GM12878 (cell line): ENCODE results near the gene FRK. TPM values are rescaled to one million over a fixed set of nuclear protein-coding genes. Genes with fewer than 3 reads are reported as not detected.
"Not testable (repeated sequence)": the region's sequence is repeated elsewhere in the genome, so short reads cannot be mapped to it uniquely, and the experiment has no call there.

Experiments used
- ATAC-seq: fragments of 200-7000 bp; cut with Tn5 transposase; 3 replicates; pipeline ENCODE4 v1.9.1; 2020; ENCODE audit warnings: mild to moderate bottlenecking, moderate library complexity
- BruUV-seq: library from RNA; stranded (reverse); fragments of 400-500 nt; replicated peaks from 2 replicates; lab custom pipeline; 2021; lab: Mats Ljungman, UMichigan
- CTCF ChIA-PET: fragments of 300-600 bp; sonication (Branson Sonifier 250); formaldehyde crosslinking; extraction: SDS; loops from one replicate; lab custom pipeline; 2021; ENCODE audit warnings: inconsistent platforms; lab: Yijun Ruan, JAX
- POLR2A ChIA-PET: fragments of 350-600 bp; formaldehyde crosslinking; extraction: SDS; loops from one replicate; lab custom pipeline; 2021; ENCODE audit warnings: inconsistent platforms; lab: Charles Lee
- RAD21 ChIA-PET: fragments of 300-600 bp; sonication (Branson Sonifier 250); formaldehyde crosslinking; loops from one replicate; lab custom pipeline; 2023; ENCODE audit warnings: antibody characterized with exemption; ENCODE audit not compliant: unreplicated experiment; lab: Charles Lee
- SMC1A ChIA-PET: fragments of 300-600 bp; sonication (Branson Sonifier 250); formaldehyde crosslinking; loops from one replicate; lab custom pipeline; 2023; ENCODE audit not compliant: unreplicated experiment, uncharacterized antibody; lab: Charles Lee
- DNase-seq: peaks from one replicate; pipeline ENCODE4 v3.0.0-alpha.2; 2011; ENCODE audit warnings: low read depth, low spot score
- FAIRE-seq: peaks from 3 replicates; lab custom pipeline; 2011; peaks lifted over from hg19 to GRCh38; lab: Jason Lieb, UNC
- H2AFZ ChIP-seq: 2 replicates; pipeline ENCODE4 v1.6.0; 2011; ENCODE audit warnings: low read depth, low read length, control low read depth; ENCODE audit not compliant: control insufficient read depth
- H3K27ac ChIP-seq: 2 replicates; pipeline ENCODE4 v1.5.1; 2011; ENCODE audit warnings: control low read depth; ENCODE audit not compliant: control insufficient read depth, insufficient read depth
- H3K27me3 ChIP-seq, 2 experiments: replicated peaks in 1 of 2; 2 replicates each; pipeline versions ENCODE4 v1.6.0 to v1.6.1; 2011; ENCODE audit warnings: low read length in 1 of 2; ENCODE audit not compliant: control insufficient read depth in 2 of 2, insufficient read depth in 2 of 2
- H3K36me3 ChIP-seq, 2 experiments: 2 replicates each; pipeline ENCODE4 v1.5.1; 2011; ENCODE audit warnings: low read length in 1 of 2; ENCODE audit not compliant: control insufficient read depth in 2 of 2, insufficient read depth in 2 of 2
- H3K4me1 ChIP-seq: 2 replicates; pipeline ENCODE4 v1.6.1; 2011; ENCODE audit warnings: mild to moderate bottlenecking, low read length, moderate library complexity, mixed read lengths; ENCODE audit not compliant: control insufficient read depth, insufficient read depth
- H3K4me2 ChIP-seq: 2 replicates; pipeline ENCODE4 v1.6.0; 2011; ENCODE audit warnings: control low read depth; ENCODE audit not compliant: control insufficient read depth, insufficient read depth
- H3K4me3 ChIP-seq: fragments of 200-600 bp; sonication (generic); 2 replicates; pipeline ENCODE4 v1.5.1; 2016
- H3K79me2 ChIP-seq: 2 replicates; pipeline ENCODE4 v1.6.0; 2011; ENCODE audit warnings: low read length; ENCODE audit not compliant: control insufficient read depth, insufficient read depth
- H3K9ac ChIP-seq: 2 replicates; pipeline ENCODE4 v1.8.0; 2011; ENCODE audit warnings: low read length, control low read depth, mixed read lengths; ENCODE audit not compliant: control insufficient read depth, insufficient read depth
- H3K9me3 ChIP-seq: replicated peaks from 3 replicates; pipeline ENCODE4 v1.5.1; 2011; ENCODE audit warnings: mild to moderate bottlenecking, low read length; ENCODE audit not compliant: control insufficient read depth, insufficient read depth
- H4K20me1 ChIP-seq: 2 replicates; pipeline ENCODE4 v1.6.0; 2011; ENCODE audit not compliant: control insufficient read depth, insufficient read depth
- MAX ChIP-seq: IDR thresholded peaks from 2 replicates; pipeline ENCODE4 v1.6.1; 2012; ENCODE audit warnings: low read depth, low read length, improper control_type of control experiment
- WGBS: methylation state at CpG from one replicate; pipeline ENCODE4 v1.1.6; 2016; ENCODE audit warnings: low lambda C conversion rate; ENCODE audit not compliant: insufficient replicate concordance, insufficient coverage; ENCODE audit errors: missing lambda C conversion rate; 5-methylcytosine and 5-hydroxymethylcytosine counted together
- in situ Hi-C: fragments of 300-500 bp; cut with MboI; formaldehyde crosslinking; loops from 9 replicates; pipeline ENCODE4 v1.14.3; 2018; ENCODE audit warnings: mixed read lengths
- intact Hi-C: fragments of 100-400 bp; cut with micrococcal nuclease; formaldehyde crosslinking; loops from one replicate; pipeline ENCODE4 v1.14.2; 2022; ENCODE audit not compliant: unreplicated experiment
- polyA plus RNA-seq, 11 experiments: library from polyadenylated mRNA; depleted of rRNA in 4 of 11; unstranded in 6 of 11; stranded (reverse) in 5 of 11; fragments of >200 nt; fragmentation: Nextera tagmentation in 4 of 11; fragmentation: Illumina TruSeq in 1 of 11; extraction: Ambion mirVana in 4 of 11; extraction: Trizol in 1 of 11; gene quantifications; 1 replicate in 1 of 11; 2 replicates in 10 of 11; pipeline versions ENCODE4 v1.2.1 to v1.2.3, GENCODE V29; 2011 to 2016; ENCODE audit warnings: inconsistent platforms in 2 of 11, missing spikeins in 2 of 11, low read depth in 1 of 11
- total RNA-seq, 4 experiments: library from RNA; depleted of rRNA in 3 of 4; stranded (reverse); fragments of >200 nt in 3 of 4; fragmentation: Illumina TruSeq in 1 of 4; extraction: Trizol in 1 of 4; gene quantifications; 2 replicates each; pipeline versions ENCODE4 v1.2.1 to v1.2.3, GENCODE V29; 2013 to 2021

The FRK gene
- total and polyA plus RNA-seq, 10 of the 15 experiments (the other 5 are each of a cell fraction or from before 2014, with no cell fraction given): 0.29 to 2.4 (median 1.2) TPM

DNA sequence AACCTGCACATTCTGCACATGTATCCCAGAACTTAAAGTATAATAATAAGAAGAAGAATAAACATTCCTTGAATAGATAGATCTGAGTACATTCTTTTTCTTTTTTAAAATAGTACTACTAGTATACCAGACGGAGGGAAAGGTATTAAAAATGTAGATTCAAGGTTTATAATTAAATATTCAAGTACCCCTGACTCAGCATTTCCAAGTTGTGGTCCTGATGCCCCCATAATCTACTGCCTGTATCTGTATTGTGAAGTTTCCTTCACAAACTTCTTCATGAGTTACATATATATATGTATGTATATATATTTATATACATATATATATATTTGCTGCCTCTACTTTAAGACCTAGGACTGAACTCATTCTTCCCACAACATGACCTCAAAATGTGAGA lies 14.0 kb downstream of the FRK start:
- SMC1A ChIA-PET: interaction anchor here (1.1 to 1.5 kb wide), 4 partner anchors 9 to 26 kb away, joined by 4 to 6 read pairs (median 5); no protein-coding TSS in a partner anchor

DNA sequence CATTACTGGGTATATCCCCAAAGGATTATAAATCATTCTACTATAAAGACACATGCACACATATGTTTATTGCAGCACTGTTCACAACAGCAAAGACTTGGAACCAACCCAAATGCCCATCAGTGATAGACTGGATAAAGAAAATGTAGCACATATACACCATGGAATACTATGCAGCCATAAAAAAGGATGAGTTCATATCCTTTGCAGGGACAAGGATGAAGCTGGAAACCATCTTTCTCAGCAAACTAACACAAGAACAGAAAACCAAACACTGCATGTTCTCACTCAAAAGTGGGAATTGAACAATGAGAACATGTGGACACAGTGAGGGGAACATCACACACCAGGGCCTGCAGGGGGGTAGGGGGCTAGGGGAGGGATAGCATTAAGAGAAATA lies 14.4 kb downstream of the FRK start:
- in situ Hi-C loops, FAIRE-seq, RAD21 ChIA-PET, BruUV-seq, H3K9ac ChIP-seq, POLR2A ChIA-PET, DNase-seq, H2AFZ ChIP-seq, H3K27me3 ChIP-seq, H3K36me3 ChIP-seq, H3K9me3 ChIP-seq, H3K4me1 ChIP-seq, SMC1A ChIA-PET, H3K27ac ChIP-seq, H4K20me1 ChIP-seq, H3K4me3 ChIP-seq, intact Hi-C loops, ATAC-seq, CTCF ChIA-PET, H3K79me2 ChIP-seq, H3K4me2 ChIP-seq: not testable (repeated sequence)

More for the DNA sequence above, 14.0 kb downstream of the FRK start:
- Histone ChIP-seq H3K27me3 (no peaks in the 10 kb centered on the region), H3K9ac (no peak overlapping the region), H3K36me3 (no peaks in the 10 kb centered on the region; a peak in 1 of 4 replicates), H3K79me2 (no peaks in the 10 kb centered on the region), H3K4me1 (peaks cover 7% of the 10 kb centered on the region; the same call in 1 of the 2 replicates), H4K20me1 (no peaks in the 10 kb centered on the region), H2AFZ (no peak overlapping the region), H3K9me3 (peaks cover 5% of the 10 kb centered on the region; the same call in 2 of the 3 replicates), H3K4me2 (no peak overlapping the region), H3K27ac (no peak overlapping the region), H3K4me3 (no peak overlapping the region)
- intact Hi-C loops: no loop called here
- DNase-seq: no peak
- no TSS peak for BruUV-seq
- FAIRE-seq: no peak
- TF ChIP-seq MAX: no peak
- ATAC-seq: no peak
- POLR2A ChIA-PET: interaction anchor here (1.0 to 1.4 kb wide), 2 partner anchors 11 to 27 kb away, joined by 4 read pairs; no protein-coding TSS in a partner anchor
- RAD21 ChIA-PET: interaction anchor here (1.0 to 1.6 kb wide), 3 partner anchors 16 to 28 kb away, joined by 3 to 4 read pairs (median 4); no protein-coding TSS in a partner anchor
- CTCF ChIA-PET: interaction anchor here (0.6 to 1.5 kb wide), 3 partner anchors 9 to 65 kb away, joined by 3 to 5 read pairs (median 4); no protein-coding TSS in a partner anchor
- WGBS: 0% methylated on average over 1 of the region's 1 CpG
- in situ Hi-C loops: no loop called here
